AG04450 (cell line): Measurements from ENCODE around the gene PHF20. TPM values are rescaled to one million over a fixed set of nuclear protein-coding genes. Genes with fewer than 3 reads are reported as not detected.

Experiments used
- CTCF ChIA-PET: fragments of 300-600, 350-600 bp; formaldehyde crosslinking; extraction: SDS; loops from one replicate; lab custom pipeline; 2022; ENCODE audit warnings: antibody characterized with exemption, inconsistent platforms; lab: Charles Lee
- POLR2A ChIA-PET: fragments of 350-600 bp; formaldehyde crosslinking; extraction: SDS; loops from one replicate; lab custom pipeline; 2021; ENCODE audit warnings: antibody characterized with exemption, inconsistent platforms; lab: Yijun Ruan, JAX
- DNase-seq: peaks from one replicate; pipeline ENCODE4 v3.0.0-alpha.2; 2011; ENCODE audit warnings: low read depth, low spot score
- H3K27ac ChIP-seq: one replicate; pipeline ENCODE4 v1.5.1; 2012; ENCODE audit warnings: low read depth, low read length, control low read depth
- H3K27me3 ChIP-seq: one replicate; pipeline ENCODE4 v1.6.0; 2012; ENCODE audit warnings: low read length; ENCODE audit not compliant: control insufficient read depth, insufficient read depth
- H3K4me3 ChIP-seq: 2 replicates; pipeline ENCODE4 v1.5.1; 2011; ENCODE audit warnings: mild to moderate bottlenecking, low read depth, low read length, control low read depth
- H3K9me3 ChIP-seq: 2 replicates; pipeline ENCODE4 v1.5.1; 2012; ENCODE audit warnings: low read length; ENCODE audit not compliant: control insufficient read depth, insufficient read depth
- polyA plus RNA-seq: library from polyadenylated mRNA; depleted of rRNA; stranded (reverse); fragments of >200 nt; gene quantifications from 2 replicates; pipeline ENCODE4 v1.2.3, GENCODE V29; 2011
- TF ChIP-seq, protein P1 (sequence below): IDR thresholded peaks from 2 replicates; pipeline ENCODE4 v1.5.1; 2011; ENCODE audit warnings: low read depth, low read length, control low read depth, inconsistent platforms

PHF20 gene
- polyA plus RNA-seq, 1 experiment: 30.6 TPM

GRCh38 chr20:35823147-35823546, 51.3 kb downstream of the PHF20 start:
- POLR2A ChIA-PET: no interaction called here
- Histone ChIP-seq H3K4me3 (no peak overlapping the region), H3K9me3 (peaks cover 3% of the 10 kb centered on the region), H3K27me3 (no peaks in the 10 kb centered on the region), H3K27ac (no peak overlapping the region)
- no peak for DNase-seq
- CTCF ChIA-PET: no interaction called here
- TF ChIP-seq, protein P1, sequence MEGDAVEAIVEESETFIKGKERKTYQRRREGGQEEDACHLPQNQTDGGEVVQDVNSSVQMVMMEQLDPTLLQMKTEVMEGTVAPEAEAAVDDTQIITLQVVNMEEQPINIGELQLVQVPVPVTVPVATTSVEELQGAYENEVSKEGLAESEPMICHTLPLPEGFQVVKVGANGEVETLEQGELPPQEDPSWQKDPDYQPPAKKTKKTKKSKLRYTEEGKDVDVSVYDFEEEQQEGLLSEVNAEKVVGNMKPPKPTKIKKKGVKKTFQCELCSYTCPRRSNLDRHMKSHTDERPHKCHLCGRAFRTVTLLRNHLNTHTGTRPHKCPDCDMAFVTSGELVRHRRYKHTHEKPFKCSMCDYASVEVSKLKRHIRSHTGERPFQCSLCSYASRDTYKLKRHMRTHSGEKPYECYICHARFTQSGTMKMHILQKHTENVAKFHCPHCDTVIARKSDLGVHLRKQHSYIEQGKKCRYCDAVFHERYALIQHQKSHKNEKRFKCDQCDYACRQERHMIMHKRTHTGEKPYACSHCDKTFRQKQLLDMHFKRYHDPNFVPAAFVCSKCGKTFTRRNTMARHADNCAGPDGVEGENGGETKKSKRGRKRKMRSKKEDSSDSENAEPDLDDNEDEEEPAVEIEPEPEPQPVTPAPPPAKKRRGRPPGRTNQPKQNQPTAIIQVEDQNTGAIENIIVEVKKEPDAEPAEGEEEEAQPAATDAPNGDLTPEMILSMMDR: no peak

GRCh38 chr20:35823937-35824336, 52.1 kb downstream of the PHF20 start:
- no peak overlapping the region for H3K27ac ChIP-seq
- POLR2A ChIA-PET: no interaction called here
- H3K4me3 ChIP-seq: no peak overlapping the region
- no peaks in the 10 kb centered on the region for H3K27me3 ChIP-seq
- CTCF ChIA-PET: no interaction called here
- no peak for DNase-seq
- TF ChIP-seq, protein P1: no peak
- H3K9me3 ChIP-seq: peaks cover 3% of the 10 kb centered on the region

GRCh38 chr20:35826397-35826998, 54.7 kb downstream of the PHF20 start:
- H3K27ac ChIP-seq: no peak overlapping the region
- POLR2A ChIA-PET: no interaction called here
- no peak overlapping the region for H3K4me3 ChIP-seq
- peaks cover 7% of the 10 kb centered on the region for H3K9me3 ChIP-seq
- CTCF ChIA-PET: no interaction called here
- DNase-seq: no peak
- H3K27me3 ChIP-seq: no peaks in the 10 kb centered on the region
- TF ChIP-seq, protein P1: no peak

GRCh38 chr20:35828434-35828833, 56.6 kb downstream of the PHF20 start:
- ChIA-PET CTCF (no interaction called here), POLR2A (interaction anchor here (0.7 kb wide), 1 partner anchor 59 kb away, joined by 4 read pairs; no protein-coding TSS in a partner anchor)
- no peak overlapping the region for H3K4me3 ChIP-seq
- H3K9me3 ChIP-seq: peaks cover 3% of the 10 kb centered on the region; the same call in 1 of the 2 replicates
- H3K27me3 ChIP-seq: no peaks in the 10 kb centered on the region
- TF ChIP-seq, protein P1: no peak
- H3K27ac ChIP-seq: no peak overlapping the region
- DNase-seq: no peak

- Histone ChIP-seq H3K27ac (no peak overlapping the region), H3K9me3 (peaks cover 3% of the 10 kb centered on the region; the same call in 1 of the 2 replicates), H3K27me3 (no peaks in the 10 kb centered on the region), H3K4me3 (no peak overlapping the region)
- ChIA-PET POLR2A (no interaction called here), CTCF (no interaction called here)
- no peak for DNase-seq
- TF ChIP-seq, protein P1: no peak
Measured at GRCh38 chr20:35828916-35829315, 57.1 kb downstream of the PHF20 start.
